Activated CD8-positive, alpha-beta memory T cell treated with anti-CD3 and anti-CD28 coated beads, Interleukin-2, amount 50 U/mL, for 1 hour (primary cell): ENCODE results near the gene YWHAG.
"Not testable (repeated sequence)": the region's sequence is repeated elsewhere in the genome, so short reads cannot be mapped to it uniquely, and the experiment has no call there.

Source experiments
- DNase-seq: peaks from one replicate; pipeline ENCODE4 v3.0.0-alpha.2; 2020; ENCODE audit errors: extremely low read depth

The YWHAG gene

GRCh38 chr7:76358481-76359110 is at the start of gene YWHAG:
YWHAG (minus strand) TSS chr7:76358991; CDS start chr7:76358808, 183 bp downstream.
- DNase-seq, result peak; percentile 60

DNA sequence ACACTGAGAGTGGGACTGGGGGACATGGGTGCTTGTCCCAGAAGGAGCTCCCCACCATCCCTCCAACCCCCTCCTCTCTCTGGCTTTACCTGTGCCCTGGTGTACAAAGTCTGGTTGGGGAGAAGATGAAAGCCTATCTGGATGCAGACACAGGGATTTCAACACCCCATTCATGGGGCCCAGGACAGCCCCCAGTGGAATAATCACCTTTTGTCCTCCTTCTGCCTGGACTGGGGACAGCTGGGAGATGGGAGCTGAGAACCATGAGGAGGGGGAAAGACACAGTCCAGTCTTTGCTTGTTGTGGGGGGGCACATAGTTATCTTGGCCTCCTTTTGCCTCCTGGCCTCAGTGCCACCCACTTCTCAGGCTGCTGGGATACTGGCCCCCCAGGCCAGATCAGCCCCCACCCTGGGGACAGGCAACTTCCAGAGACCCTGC is 49.4 kb upstream of the YWHAG start:
- DNase-seq, result no peak

GRCh38 chr7:76407718-76408117 is 48.9 kb upstream of the YWHAG start:
- no peak for DNase-seq

- no peak for DNase-seq
Measured at GRCh38 chr7:76405738-76406137, 46.9 kb upstream of the YWHAG start.

DNA sequence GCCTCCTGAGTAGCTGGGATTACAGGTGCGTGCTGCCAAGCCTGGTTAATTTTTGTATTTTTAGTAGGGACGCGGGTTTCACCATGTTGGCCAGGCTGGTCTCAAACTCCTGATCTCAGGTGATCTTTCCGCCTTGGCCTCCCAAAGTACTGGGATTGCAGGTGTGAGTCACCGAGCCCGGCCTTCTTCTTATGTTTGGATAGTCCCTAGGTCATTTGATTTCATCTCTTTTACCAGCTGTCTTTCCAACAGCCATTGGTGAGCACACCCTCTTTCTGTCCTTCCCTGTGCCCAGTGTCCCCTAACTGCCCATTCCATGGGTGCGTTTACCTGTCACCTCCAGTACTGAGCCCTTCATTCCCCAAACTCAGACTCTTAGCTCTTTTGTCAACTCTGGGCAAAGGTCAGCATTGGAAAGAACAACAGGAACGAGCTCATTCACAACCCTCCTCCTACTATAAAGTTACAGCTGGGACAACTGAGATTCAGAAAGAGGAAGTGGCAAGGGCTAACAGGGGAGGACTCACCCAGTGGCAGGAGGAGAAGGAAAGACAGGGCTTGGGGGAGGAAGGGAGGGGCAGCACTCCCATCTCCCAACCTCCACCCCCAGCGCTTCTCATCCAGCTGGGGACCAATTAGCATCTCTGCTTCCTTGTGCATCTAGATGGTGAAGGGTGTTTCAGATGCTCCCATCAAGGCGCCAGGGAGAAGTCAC is 45.1 kb upstream of the YWHAG start:
- DNase-seq, result no peak

GRCh38 chr7:76403097-76403496 is 44.3 kb upstream of the YWHAG start:
- not testable (repeated sequence) for DNase-seq

- no peak for DNase-seq
Measured at GRCh38 chr7:76400248-76400647, 41.5 kb upstream of the YWHAG start.

DNA sequence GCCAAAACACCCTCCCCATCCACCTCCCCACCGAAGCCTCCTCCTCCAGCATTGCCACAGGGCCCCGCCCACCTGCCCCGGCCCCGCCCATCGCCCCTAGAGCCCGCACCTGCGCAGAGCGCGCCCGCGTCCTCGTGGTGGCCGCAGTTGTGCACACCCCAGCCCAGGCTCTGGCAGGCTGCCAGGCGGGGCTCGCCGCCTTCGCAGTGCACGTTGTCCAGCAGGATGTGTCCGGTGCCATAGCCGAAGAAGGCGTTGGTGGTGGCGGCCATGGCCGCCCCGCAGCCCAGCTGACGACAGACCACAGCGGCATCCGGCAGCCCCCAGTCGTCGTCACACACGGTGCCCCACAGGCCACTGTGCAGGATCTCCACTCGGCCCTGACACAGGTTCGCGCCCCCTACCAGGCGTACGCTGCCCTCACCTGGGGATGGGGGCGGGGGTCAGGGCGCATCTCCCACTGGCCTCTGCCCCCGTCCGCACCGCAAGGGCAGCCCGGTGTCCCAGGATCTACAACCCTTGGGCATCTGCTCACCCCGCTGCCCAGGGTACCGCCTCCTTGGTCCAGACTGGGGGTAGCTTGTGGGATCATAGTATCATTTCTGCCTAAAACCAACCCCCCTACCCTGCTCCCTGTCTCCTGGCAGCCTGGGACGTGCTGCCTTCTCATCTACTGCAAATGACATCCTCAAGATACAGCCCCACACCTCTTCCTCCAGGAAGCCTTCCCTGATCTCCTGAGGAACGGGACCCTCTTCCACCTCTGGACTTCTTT is 38.8 kb upstream of the YWHAG start:
- DNase-seq, result peak; percentile 48

DNA sequence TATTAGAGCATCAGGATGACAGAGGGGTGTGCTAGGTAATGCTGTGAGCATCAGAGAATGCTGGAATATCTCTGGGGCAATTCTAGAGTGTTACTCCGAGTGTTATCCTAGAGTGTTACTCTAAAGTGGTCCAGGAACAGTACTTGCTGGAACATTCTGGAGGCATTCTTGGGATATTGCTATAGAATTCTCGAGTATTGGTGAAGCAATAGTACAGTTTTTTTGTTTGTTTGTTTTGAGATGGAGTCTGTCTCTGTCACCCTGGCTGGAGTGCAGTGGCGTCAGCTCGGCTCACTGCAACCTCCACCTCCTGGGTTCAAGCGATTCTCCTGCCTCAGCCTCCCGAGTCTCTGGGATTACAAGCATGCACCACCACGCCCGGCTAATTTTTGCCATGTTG is 38.1 kb upstream of the YWHAG start:
- DNase-seq, result no peak

DNA sequence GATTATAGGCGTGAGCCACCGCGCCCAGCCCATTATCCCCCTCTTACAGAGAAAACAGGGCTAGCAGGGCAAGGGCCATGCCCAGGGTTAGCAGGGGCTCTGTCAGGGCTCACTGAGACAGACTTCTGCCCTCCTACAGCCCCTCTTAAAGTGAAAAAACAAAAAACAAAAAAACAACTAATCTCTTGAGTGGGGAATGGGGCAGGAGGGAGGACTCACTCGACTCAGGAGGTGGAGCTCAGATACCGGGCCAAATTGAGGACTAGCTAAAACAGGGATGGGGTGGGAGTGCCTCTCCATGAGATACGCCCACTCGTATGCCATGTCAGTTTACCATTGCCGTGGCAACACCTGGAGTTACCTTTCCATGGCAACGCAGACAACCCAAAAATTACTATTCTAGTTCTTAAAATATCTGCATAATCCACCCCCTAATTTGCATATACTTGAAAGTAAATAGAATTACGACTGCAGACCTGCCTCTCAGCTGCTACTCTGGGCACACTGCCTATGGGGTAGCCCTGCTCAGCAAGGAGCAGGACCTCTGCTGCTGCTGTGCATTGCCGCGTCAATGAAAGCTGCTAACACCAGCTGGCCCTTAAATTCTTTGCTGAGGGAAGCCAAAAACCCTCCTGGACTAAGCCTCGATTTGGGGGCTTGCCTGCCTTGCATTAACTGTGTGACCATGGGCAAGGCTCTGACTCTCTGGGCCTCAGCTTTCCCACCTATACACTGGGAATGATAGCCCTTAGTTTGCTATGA is 37.4 kb upstream of the YWHAG start:
- DNase-seq, result no peak

- DNase-seq, result not testable (repeated sequence)
Measured at GRCh38 chr7:76395605-76395964, 36.8 kb upstream of the YWHAG start.

DNA sequence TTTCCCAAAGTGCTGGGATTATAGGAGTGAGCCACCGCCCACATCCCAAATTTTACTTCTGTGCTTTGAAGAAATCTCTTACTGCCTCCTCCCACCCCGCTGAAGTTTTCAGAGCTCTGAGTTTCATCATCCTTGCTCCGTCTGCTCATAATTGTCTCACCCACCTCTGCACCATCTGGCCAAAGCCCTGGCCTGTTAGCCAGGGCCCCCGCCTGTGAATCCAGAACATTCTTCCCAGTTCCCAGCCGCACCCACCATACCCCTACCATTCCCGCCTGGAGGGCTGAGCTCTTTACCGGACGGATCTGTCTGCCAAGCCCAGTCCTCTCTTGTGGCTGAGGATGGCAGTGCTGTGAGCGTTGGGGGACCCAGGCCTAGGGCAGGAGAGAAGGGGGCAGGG is 36.2 kb upstream of the YWHAG start:
- DNase-seq, result no peak

DNA sequence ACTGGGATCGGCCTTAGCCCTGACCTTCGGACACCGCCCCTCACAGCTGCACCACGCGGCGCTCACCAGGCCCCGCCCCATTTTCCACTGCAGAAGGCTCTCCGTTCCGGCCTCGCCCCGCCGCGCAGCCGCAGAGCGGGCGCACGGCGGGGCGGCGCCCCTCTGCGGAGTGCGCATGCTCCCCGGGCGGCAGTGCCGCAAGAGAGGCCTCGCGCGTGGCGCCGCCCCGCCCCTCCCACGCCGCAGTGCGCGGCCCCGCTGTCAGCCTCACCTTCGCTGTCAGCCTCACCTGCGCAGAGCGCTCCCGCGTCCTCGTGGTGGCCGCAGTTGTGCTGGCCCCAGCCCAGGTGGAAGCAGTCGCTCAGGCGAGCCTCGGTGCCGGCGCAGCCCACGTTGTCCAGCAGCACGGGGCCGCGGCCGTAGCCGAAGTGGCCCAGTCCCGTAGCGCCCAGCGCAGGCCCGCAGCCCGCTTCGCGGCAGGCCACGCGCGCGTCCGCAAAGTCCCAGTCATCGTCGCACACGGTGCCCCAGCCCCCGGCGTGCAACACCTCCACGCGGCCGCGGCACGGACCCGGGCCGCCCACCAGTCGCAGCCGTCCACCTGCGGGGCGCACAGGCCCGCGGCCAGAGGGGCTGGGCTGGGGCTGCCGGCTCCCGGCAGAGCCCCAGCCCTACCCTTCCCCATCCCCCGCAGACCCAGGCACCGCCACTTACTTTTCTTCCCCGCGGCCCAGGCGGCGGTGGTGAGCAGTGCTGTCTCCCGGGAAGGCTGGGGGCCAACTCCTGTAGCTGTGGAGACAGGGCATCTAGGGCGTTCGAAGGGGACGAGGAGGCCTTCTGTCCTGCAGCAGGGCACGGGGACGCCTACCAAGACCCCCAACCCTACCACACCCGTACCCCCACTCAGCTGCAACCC is 34.6 kb upstream of the YWHAG start:
- DNase-seq, result peak; percentile 59

- DNase-seq, result no peak
Measured at GRCh38 chr7:76392531-76393115, 33.8 kb upstream of the YWHAG start.

DNA sequence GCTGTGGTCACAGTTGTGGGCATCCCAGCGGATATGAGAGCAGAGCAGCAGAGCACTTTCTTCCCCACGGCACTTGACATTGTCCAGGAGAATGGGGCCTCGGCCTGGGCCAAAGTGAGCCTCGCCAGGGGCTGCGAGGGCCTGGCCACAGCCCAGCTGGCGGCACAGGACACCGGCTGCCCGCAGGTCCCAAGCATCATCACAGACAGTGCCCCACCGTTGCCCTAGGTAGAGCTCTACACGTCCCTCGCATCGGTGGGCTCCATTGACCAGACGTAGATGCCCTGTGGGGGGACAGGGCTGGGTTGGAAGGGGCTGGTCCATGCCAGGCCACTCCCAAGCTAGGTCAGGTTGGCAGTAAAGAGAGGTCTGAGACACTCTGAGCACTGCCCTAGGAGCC is 31.3 kb upstream of the YWHAG start:
- DNase-seq, result no peak

GRCh38 chr7:76387789-76388188 is 29.0 kb upstream of the YWHAG start:
- DNase-seq, result not testable (repeated sequence)

GRCh38 chr7:76386691-76387260 is 28.0 kb upstream of the YWHAG start:
- DNase-seq, result no peak

DNA sequence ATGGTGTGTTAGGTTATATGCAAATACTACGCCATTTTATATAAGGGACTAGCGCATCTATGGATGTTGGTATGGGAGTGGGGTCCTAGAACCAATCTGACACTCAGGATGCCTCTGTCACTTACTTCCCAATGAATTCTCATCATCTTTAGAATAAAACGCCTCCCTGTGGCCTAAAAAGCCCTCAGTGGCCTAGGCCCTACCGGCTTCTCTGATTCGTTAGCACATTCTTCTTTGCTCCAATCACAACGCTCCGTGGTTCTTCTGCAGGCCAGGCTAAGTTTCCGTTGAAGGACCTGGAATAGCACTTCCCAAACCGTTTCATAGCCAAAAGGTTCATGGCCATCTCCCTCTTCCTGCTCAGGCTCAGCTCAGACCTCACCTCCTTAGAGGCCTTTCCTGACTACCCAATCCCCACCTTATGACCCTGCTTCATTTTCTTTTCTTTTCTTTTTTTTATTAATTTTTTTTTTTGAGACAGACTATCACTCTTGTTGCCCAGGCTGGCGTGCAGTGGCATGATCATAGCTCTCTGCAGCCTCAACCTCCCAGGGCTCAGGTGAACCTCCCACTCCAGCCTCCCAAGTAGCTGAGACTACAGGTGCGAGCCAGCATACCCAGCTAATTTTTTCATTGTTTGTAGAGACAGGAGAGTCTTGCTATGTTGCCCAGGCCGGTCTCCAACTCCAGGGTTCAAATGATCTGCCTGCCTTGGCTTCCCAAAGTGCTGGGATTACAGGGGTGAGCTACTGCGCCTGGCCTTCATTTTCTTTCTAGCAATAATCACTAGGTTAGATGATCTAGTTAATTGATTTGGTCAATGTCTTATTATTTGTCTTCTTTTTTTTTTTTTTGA is 24.5 kb upstream of the YWHAG start:
- no peak for DNase-seq

- DNase-seq, result no peak
Measured at GRCh38 chr7:76381814-76382213, 23.0 kb upstream of the YWHAG start.
